Naive thymus-derived CD8-positive, alpha-beta T cell (primary cell): Measurements from ENCODE around the gene PACS1. TPM values are rescaled to one million over a fixed set of nuclear protein-coding genes. Genes with fewer than 3 reads are reported as not detected.
A peak's percentile ranks its signal among the peaks of the same experiment; 100 is the strongest.
"Not testable (repeated sequence)": the region's sequence is repeated elsewhere in the genome, so short reads cannot be mapped to it uniquely, and the experiment has no call there.

Source experiments
- ATAC-seq, 2 donors: fragments of 150-1000 bp; cut with Tn5 transposase in 1 of 2; sonication (Bioruptor Pico), chemical (Tn5 transposase) in 1 of 2; 1 replicate in 1 of 2; 2 replicates in 1 of 2; pipeline ENCODE4 v1.10.0; 2021; ENCODE audit warnings: mild to moderate bottlenecking in 2 of 2, moderate library complexity in 2 of 2
- POLR2A ChIA-PET: fragments of 350-600 bp; sonication (Branson Sonifier 250); formaldehyde crosslinking; loops from one replicate; lab custom pipeline; 2021; ENCODE audit warnings: antibody characterized with exemption; lab: Charles Lee
- DNase-seq, 10 donors: peaks; one replicate each; pipeline versions ENCODE4 v3.0.0 to v3.0.0-alpha.2; 2020 to 2022
- H3K27ac Mint-ChIP-seq, 10 donors: one replicate each; pipeline ENCODE4 v1.8.0; 2020 to 2022; ENCODE audit warnings: mild to moderate bottlenecking in 10 of 10, mixed read lengths in 10 of 10, moderate library complexity in 4 of 10, inconsistent platforms in 1 of 10
- H3K27me3 Mint-ChIP-seq, 5 donors: one replicate each; pipeline ENCODE4 v1.8.0; 2021 to 2022; ENCODE audit warnings: mixed read lengths in 5 of 5
- H3K36me3 Mint-ChIP-seq, 3 donors: one replicate each; pipeline ENCODE4 v1.8.0; 2020 to 2022; ENCODE audit warnings: mixed read lengths in 3 of 3, mild to moderate bottlenecking in 2 of 3, inconsistent platforms in 1 of 3
- H3K4me1 Mint-ChIP-seq, 4 donors: one replicate each; pipeline ENCODE4 v1.8.0; 2021 to 2022; ENCODE audit warnings: mixed read lengths in 4 of 4
- H3K4me3 Mint-ChIP-seq, 10 donors: one replicate each; pipeline ENCODE4 v1.8.0; 2020 to 2022; ENCODE audit warnings: mild to moderate bottlenecking in 10 of 10, mixed read lengths in 10 of 10, moderate library complexity in 6 of 10, inconsistent platforms in 1 of 10
- H3K9me3 Mint-ChIP-seq, 9 donors: one replicate each; pipeline ENCODE4 v1.8.0; 2020 to 2022; ENCODE audit warnings: mixed read lengths in 9 of 9, mild to moderate bottlenecking in 3 of 9, inconsistent platforms in 1 of 9, moderate library complexity in 1 of 9
- polyA plus RNA-seq, 3 donors: library from polyadenylated mRNA; unstranded; fragments of 300-500 nt; fragmentation: Illumina TruSeq; gene quantifications; one replicate each; pipeline ENCODE4 v1.2.3, GENCODE V29; 2021
- total RNA-seq, 8 experiments: library from RNA in 2 of 8; stranded (reverse) in 2 of 8; gene quantifications; one replicate each; pipeline ENCODE4 v1.2.3 and lab custom pipeline; 2021 to 2026

PACS1 gene
- total and polyA plus RNA-seq, 5 experiments from 2014 or later = 35.9 to 317 (median 98.8) TPM

- Mint-ChIP-seq H3K4me3 (peak overlapping the region in 9 of 10 donors; percentile 64 to 94 (median 75)), H3K36me3 (peaks cover 0 to 54% (median 22%) of the 10 kb centered on the region in 3 donors), H3K27ac (peak overlapping the region; percentile 88 to 100 (median 98)), H3K4me1 (peaks cover 43 to 92% (median 90%) of the 10 kb centered on the region in 4 donors)
- not testable (repeated sequence) for ATAC-seq, DNase-seq, H3K27me3 Mint-ChIP-seq, H3K9me3 Mint-ChIP-seq
- POLR2A ChIA-PET = interaction anchor here (1.0 to 8.4 kb wide), 6 partner anchors 8 to 55 kb away, joined by 4 to 146 read pairs (median 21); partner anchors contain the start of genes PACS1 and SF3B2
Measured at GRCh38 chr11:66078949-66079348, 8.9 kb downstream of the PACS1 start.

- Mint-ChIP-seq H3K27ac (peak overlapping the region; percentile 93 to 100 (median 98)), H3K9me3 (no peaks in the 10 kb centered on the region), H3K36me3 (peaks cover 0 to 43% (median 12%) of the 10 kb centered on the region in 3 donors), H3K27me3 (no peaks in the 10 kb centered on the region), H3K4me3 (peak overlapping the region; percentile 75 to 94 (median 90)), H3K4me1 (peaks cover 49 to 96% (median 94%) of the 10 kb centered on the region in 4 donors)
- DNase-seq = peak in 8 of 10 donors; percentile 29 to 78 (median 46)
- POLR2A ChIA-PET = interaction anchor here (1.2 to 8.4 kb wide), 12 partner anchors 10 to 236 kb away, joined by 3 to 146 read pairs (median 10); partner anchors contain the start of genes CD248, PACS1, RAB1B and SF3B2
- ATAC-seq = peak in 1 of 2 donors; percentile 51
Measured at GRCh38 chr11:66080055-66080817, 10.2 kb downstream of the PACS1 start.

GRCh38 chr11:66081505-66081904, 11.4 kb downstream of the PACS1 start:
- POLR2A ChIA-PET = interaction anchor here (0.6 to 8.4 kb wide), 16 partner anchors 11 to 466 kb away, joined by 3 to 146 read pairs (median 8); partner anchors contain the start of genes CD248, PACS1, PCNX3 and RAB1B
- peak; percentile 53 to 90 (median 77) for DNase-seq
- Mint-ChIP-seq H3K9me3 (no peaks in the 10 kb centered on the region), H3K27me3 (no peaks in the 10 kb centered on the region), H3K4me1 (peaks cover 46 to 97% (median 92%) of the 10 kb centered on the region in 4 donors), H3K36me3 (peaks cover 0 to 31% (median 7%) of the 10 kb centered on the region in 3 donors), H3K27ac (peak overlapping the region; percentile 93 to 100 (median 98)), H3K4me3 (peak overlapping the region; percentile 75 to 94 (median 90))
- ATAC-seq = peak; percentile 86 to 98

- Mint-ChIP-seq H3K36me3 (peaks cover 0 to 25% (median 5%) of the 10 kb centered on the region in 3 donors), H3K9me3 (no peaks in the 10 kb centered on the region), H3K4me1 (peaks cover 50 to 96% (median 91%) of the 10 kb centered on the region in 4 donors), H3K27me3 (no peaks in the 10 kb centered on the region), H3K27ac (peak overlapping the region; percentile 90 to 100 (median 96)), H3K4me3 (peak overlapping the region in 9 of 10 donors; percentile 42 to 94 (median 80))
- ATAC-seq (no peak), DNase-seq (no peak)
- POLR2A ChIA-PET = interaction anchor here (1.0 to 8.4 kb wide), 4 partner anchors 13 to 33 kb away, joined by 3 to 146 read pairs (median 49); partner anchors contain the start of gene PACS1
Measured at GRCh38 chr11:66082946-66083698, 13.1 kb downstream of the PACS1 start.

- Mint-ChIP-seq H3K9me3 (no peaks in the 10 kb centered on the region), H3K4me3 (peak overlapping the region; percentile 37 to 94 (median 78)), H3K36me3 (peaks cover 0 to 18% (median 5%) of the 10 kb centered on the region in 3 donors), H3K4me1 (peaks cover 49 to 96% (median 91%) of the 10 kb centered on the region in 4 donors), H3K27me3 (no peaks in the 10 kb centered on the region), H3K27ac (peak overlapping the region; percentile 90 to 100 (median 96))
- POLR2A ChIA-PET = interaction anchor here (1.0 to 8.4 kb wide), 5 partner anchors 13 to 46 kb away, joined by 3 to 146 read pairs (median 7); partner anchors contain the start of gene PACS1
- DNase-seq (no peak), ATAC-seq (no peak)
Measured at GRCh38 chr11:66083767-66084166, 13.7 kb downstream of the PACS1 start.

- Mint-ChIP-seq H3K27ac (peak overlapping the region in 9 of 10 donors; percentile 95 to 100 (median 97)), H3K27me3 (no peaks in the 10 kb centered on the region), H3K36me3 (peaks cover 0 to 17% (median 9%) of the 10 kb centered on the region in 3 donors), H3K4me1 (peaks cover 44 to 94% (median 90%) of the 10 kb centered on the region in 4 donors), H3K4me3 (peak overlapping the region in 9 of 10 donors; percentile 11 to 94 (median 80)), H3K9me3 (no peaks in the 10 kb centered on the region)
- DNase-seq (no peak), ATAC-seq (no peak)
- POLR2A ChIA-PET = interaction anchor here (0.7 to 8.4 kb wide), 5 partner anchors 14 to 45 kb away, joined by 3 to 146 read pairs (median 5); partner anchors contain the start of gene PACS1
Measured at GRCh38 chr11:66084821-66085475, 14.9 kb downstream of the PACS1 start.

- Mint-ChIP-seq H3K27ac (peak overlapping the region; percentile 11 to 95 (median 76)), H3K4me1 (peaks cover 31 to 83% (median 77%) of the 10 kb centered on the region in 4 donors), H3K36me3 (peaks cover 0 to 25% (median 9%) of the 10 kb centered on the region in 3 donors), H3K9me3 (no peaks in the 10 kb centered on the region), H3K27me3 (no peaks in the 10 kb centered on the region), H3K4me3 (peak overlapping the region in 9 of 10 donors; percentile 26 to 69 (median 47))
- POLR2A ChIA-PET = interaction anchor here (1.2 kb wide), 1 partner anchor 29 kb away, joined by 3 read pairs; no protein-coding TSS in a partner anchor
- DNase-seq = no peak
- ATAC-seq = no peak
Measured at GRCh38 chr11:66087148-66087908, 17.3 kb downstream of the PACS1 start.

- Mint-ChIP-seq H3K27me3 (no peaks in the 10 kb centered on the region), H3K9me3 (no peaks in the 10 kb centered on the region), H3K36me3 (peaks cover 0 to 27% (median 11%) of the 10 kb centered on the region in 3 donors), H3K4me1 (peaks cover 25 to 73% (median 63%) of the 10 kb centered on the region in 4 donors), H3K27ac (peak overlapping the region in 9 of 10 donors; percentile 7 to 95 (median 58)), H3K4me3 (no peak overlapping the region)
- POLR2A ChIA-PET = no interaction called here
- ATAC-seq (no peak), DNase-seq (no peak)
Measured at GRCh38 chr11:66089067-66089466, 19.0 kb downstream of the PACS1 start.

- Mint-ChIP-seq H3K27ac (peak overlapping the region; percentile 4 to 84 (median 46)), H3K36me3 (peaks cover 0 to 27% (median 11%) of the 10 kb centered on the region in 3 donors), H3K4me3 (peak overlapping the region in 3 of 10 donors; percentile 4 to 61 (median 38)), H3K27me3 (no peaks in the 10 kb centered on the region), H3K9me3 (no peaks in the 10 kb centered on the region), H3K4me1 (peaks cover 17 to 61% (median 51%) of the 10 kb centered on the region in 4 donors)
- ATAC-seq (no peak), DNase-seq (no peak)
- POLR2A ChIA-PET = interaction anchor here (0.6 to 1.1 kb wide), 4 partner anchors 34 to 192 kb away, joined by 3 to 8 read pairs (median 6); no protein-coding TSS in a partner anchor
Measured at GRCh38 chr11:66090288-66090687, 20.2 kb downstream of the PACS1 start.

GRCh38 chr11:66092125-66092524, 22.1 kb downstream of the PACS1 start:
- Mint-ChIP-seq H3K36me3 (peaks cover 0 to 26% (median 11%) of the 10 kb centered on the region in 3 donors), H3K4me1 (peaks cover 20 to 56% (median 44%) of the 10 kb centered on the region in 4 donors)
- POLR2A ChIA-PET, H3K9me3 Mint-ChIP-seq, H3K27ac Mint-ChIP-seq, H3K27me3 Mint-ChIP-seq, H3K4me3 Mint-ChIP-seq, DNase-seq, ATAC-seq: not testable (repeated sequence)
